B cell (primary cell): ENCODE results near the gene CES1. TPM values are rescaled to one million over a fixed set of nuclear protein-coding genes. Genes with fewer than 3 reads are reported as not detected.
"Not testable (repeated sequence)": the region's sequence is repeated elsewhere in the genome, so short reads cannot be mapped to it uniquely, and the experiment has no call there.

Experiments used
- ATAC-seq: fragments of 200-7000 bp; cut with Tn5 transposase; one replicate; pipeline ENCODE4 v1.10.0; 2021; ENCODE audit warnings: low read depth, mild to moderate bottlenecking, moderate number of reproducible peaks, moderate library complexity
- CTCF ChIA-PET: fragments of 350-600 bp; sonication (Branson Sonifier 250); formaldehyde crosslinking; loops from one replicate; lab custom pipeline; 2021; ENCODE audit warnings: antibody characterized with exemption, inconsistent platforms; lab: Charles Lee
- POLR2A ChIA-PET: fragments of 350-600 bp; sonication (Branson Sonifier 250); formaldehyde crosslinking; loops from one replicate; lab custom pipeline; 2021; ENCODE audit warnings: antibody characterized with exemption; lab: Charles Lee
- DNase-seq: peaks from one replicate; pipeline ENCODE4 v3.0.0; 2013
- H2AFZ ChIP-seq: 2 replicates; pipeline ENCODE4 v1.6.1; 2012; ENCODE audit warnings: mild to moderate bottlenecking, low read depth, low read length; ENCODE audit not compliant: insufficient read depth, poor library complexity, severe bottlenecking
- H3K27ac ChIP-seq, 2 donors: 1 replicate in 1 of 2; 2 replicates in 1 of 2; pipeline ENCODE4 v1.5.1; 2012 to 2013; ENCODE audit warnings: low read length in 2 of 2, mild to moderate bottlenecking in 2 of 2, moderate library complexity in 1 of 2
- H3K27me3 ChIP-seq, 4 experiments: fragments of 200-600 bp in 1 of 4; sonication (generic) in 1 of 4; replicated peaks in 1 of 4; 1 replicate in 2 of 4; 2 replicates in 2 of 4; pipeline versions ENCODE4 v1.6.1 to v1.7.0; 2013 to 2016; ENCODE audit warnings: low read length in 3 of 4, mild to moderate bottlenecking in 2 of 4, mixed read lengths in 1 of 4, moderate library complexity in 1 of 4; ENCODE audit not compliant: insufficient read depth in 4 of 4, control insufficient read depth in 3 of 4; ENCODE audit errors: control extremely low read depth in 1 of 4
- H3K36me3 ChIP-seq, 2 experiments: replicated peaks in 1 of 2; 1 replicate in 1 of 2; 2 replicates in 1 of 2; pipeline versions ENCODE4 v1.6.1 to v1.7.1; 2013; ENCODE audit warnings: low read length in 1 of 2; ENCODE audit not compliant: insufficient read depth in 2 of 2, control insufficient read depth in 1 of 2; ENCODE audit errors: control extremely low read depth in 1 of 2, extremely low read depth in 1 of 2
- H3K4me1 ChIP-seq, 2 donors: fragments of 200-600 bp in 1 of 2; sonication (generic) in 1 of 2; 1 replicate in 1 of 2; 2 replicates in 1 of 2; pipeline versions ENCODE4 v1.5.1 to v1.6.1; 2013 to 2017; ENCODE audit warnings: low read length in 2 of 2; ENCODE audit not compliant: control insufficient read depth in 2 of 2, insufficient read depth in 2 of 2
- H3K4me2 ChIP-seq: replicated peaks from 2 replicates; pipeline ENCODE3; 2012; ENCODE audit warnings: mild to moderate bottlenecking, low read depth, low read length; ENCODE audit not compliant: poor library complexity, severe bottlenecking
- H3K4me3 ChIP-seq, 5 experiments: fragments of 200-600 bp in 1 of 5; sonication (generic) in 1 of 5; 1 replicate in 3 of 5; 2 replicates in 2 of 5; pipeline versions ENCODE4 v1.5.1 to v1.7.0; 2011 to 2016; ENCODE audit warnings: low read length in 4 of 5, mild to moderate bottlenecking in 4 of 5, low read depth in 2 of 5, control low read depth in 1 of 5, moderate library complexity in 1 of 5; ENCODE audit not compliant: insufficient read depth in 1 of 5; ENCODE audit errors: control extremely low read depth in 1 of 5, extremely low read depth in 1 of 5
- H3K79me2 ChIP-seq: fragments of 200-600 bp; sonication (generic); one replicate; pipeline ENCODE4 v1.6.0; 2016; ENCODE audit warnings: low read length; ENCODE audit not compliant: control insufficient read depth, insufficient read depth
- H3K9ac ChIP-seq: fragments of 200-600 bp; sonication (generic); 2 replicates; pipeline ENCODE4 v1.6.1; 2017; ENCODE audit warnings: mild to moderate bottlenecking, low read length, moderate library complexity
- H3K9me3 ChIP-seq, 3 donors: one replicate each; pipeline versions ENCODE4 v1.6.1 to v1.7.1; 2013; ENCODE audit warnings: low read length in 2 of 3; ENCODE audit not compliant: control insufficient read depth in 2 of 3, insufficient read depth in 1 of 3; ENCODE audit errors: control extremely low read depth in 1 of 3
- H4K20me1 ChIP-seq: 2 replicates; pipeline ENCODE4 v1.6.0; 2012; ENCODE audit warnings: mild to moderate bottlenecking, low read length; ENCODE audit not compliant: insufficient read depth, control insufficient read depth, poor library complexity, severe bottlenecking
- H3K27ac Mint-ChIP-seq: one replicate; pipeline ENCODE4 v1.8.0; 2021; ENCODE audit warnings: mixed read lengths
- H3K27me3 Mint-ChIP-seq: one replicate; pipeline ENCODE4 v1.8.0; 2021; ENCODE audit warnings: mixed read lengths
- H3K4me1 Mint-ChIP-seq: one replicate; pipeline ENCODE4 v1.8.0; 2021; ENCODE audit warnings: mixed read lengths
- H3K4me3 Mint-ChIP-seq: one replicate; pipeline ENCODE4 v1.8.0; 2021; ENCODE audit warnings: mixed read lengths
- H3K9me3 Mint-ChIP-seq: one replicate; pipeline ENCODE4 v1.8.0; 2022; ENCODE audit warnings: mixed read lengths; ENCODE audit not compliant: insufficient read depth
- EZH2 ChIP-seq: IDR thresholded peaks from 2 replicates; pipeline ENCODE4 v1.6.1; 2012; ENCODE audit warnings: borderline replicate concordance, low read depth, mild to moderate bottlenecking, moderate library complexity, low read length; ENCODE audit not compliant: insufficient read depth, poor library complexity, severe bottlenecking
- WGBS: methylation state at CpG from one replicate; pipeline ENCODE4 v1.1.5; 2013; ENCODE audit warnings: missing lambda C conversion rate; ENCODE audit not compliant: insufficient coverage; 5-methylcytosine and 5-hydroxymethylcytosine counted together
- intact Hi-C: fragments of 100-400 bp; cut with micrococcal nuclease; formaldehyde crosslinking; loops from one replicate; pipeline ENCODE4 v1.10.0; 2022
- polyA plus RNA-seq: library from polyadenylated mRNA; depleted of rRNA; stranded (reverse); fragments of >200 nt; gene quantifications from 2 replicates; pipeline ENCODE4 v1.2.3, GENCODE V29; 2012
- total RNA-seq, 2 donors: library from RNA; stranded (reverse); fragments of 120-200 nt in 1 of 2; gene quantifications; 1 replicate in 1 of 2; 2 replicates in 1 of 2; pipeline versions ENCODE4 v1.2.3 to v1.2.4, GENCODE V29; 2013 to 2022
- TF ChIP-seq, protein P1 (sequence below): fragments of 200-600 bp; IDR thresholded peaks from one replicate; pipeline ENCODE4 v1.8.0; 2022; ENCODE audit warnings: antibody characterized with exemption, mild to moderate bottlenecking

Gene CES1
- total and polyA plus RNA-seq, 2 donors (not counting 1 experiment from before 2014, with no cell fraction given): 0.37 to 1.2 TPM

DNA sequence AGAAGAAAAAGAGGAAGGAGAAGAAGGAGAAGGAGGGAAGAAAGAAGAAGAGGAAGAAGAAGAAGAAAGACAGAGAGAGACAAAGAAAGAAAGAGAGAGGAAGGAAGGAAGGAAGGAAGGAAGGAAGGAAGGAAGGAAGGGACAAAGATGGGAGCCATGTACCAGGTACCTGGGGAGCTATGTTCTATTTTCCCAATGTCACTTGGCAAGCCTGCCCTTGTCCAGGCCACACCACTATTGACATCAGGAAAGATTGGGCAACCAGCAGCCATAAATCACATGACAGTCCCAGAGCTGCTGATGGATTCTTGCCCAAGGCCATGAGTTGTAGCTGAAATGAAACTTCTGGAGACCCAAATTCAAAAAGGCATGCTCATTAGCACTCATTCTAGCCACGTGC, 2.7 kb upstream of the CES1 start:
- H3K36me3 ChIP-seq: no peaks in the 10 kb centered on the region
- 43% methylated on average over 1 of the region's 1 CpG for WGBS
- H3K4me1 ChIP-seq: no peaks in the 10 kb centered on the region
- Mint-ChIP-seq H3K9me3 (no peaks in the 10 kb centered on the region), H3K4me3 (no peak overlapping the region), H3K27me3 (peaks cover 15% of the 10 kb centered on the region), H3K4me1 (peaks cover 6% of the 10 kb centered on the region), H3K27ac (no peak overlapping the region)
- no peak overlapping the region for H3K9ac ChIP-seq
- intact Hi-C loops: no loop called here
- POLR2A ChIA-PET: no interaction called here
- no peak overlapping the region for H3K4me2 ChIP-seq
- H3K27ac ChIP-seq: no peak overlapping the region
- TF ChIP-seq EZH2: no peak
- TF ChIP-seq, protein P1, sequence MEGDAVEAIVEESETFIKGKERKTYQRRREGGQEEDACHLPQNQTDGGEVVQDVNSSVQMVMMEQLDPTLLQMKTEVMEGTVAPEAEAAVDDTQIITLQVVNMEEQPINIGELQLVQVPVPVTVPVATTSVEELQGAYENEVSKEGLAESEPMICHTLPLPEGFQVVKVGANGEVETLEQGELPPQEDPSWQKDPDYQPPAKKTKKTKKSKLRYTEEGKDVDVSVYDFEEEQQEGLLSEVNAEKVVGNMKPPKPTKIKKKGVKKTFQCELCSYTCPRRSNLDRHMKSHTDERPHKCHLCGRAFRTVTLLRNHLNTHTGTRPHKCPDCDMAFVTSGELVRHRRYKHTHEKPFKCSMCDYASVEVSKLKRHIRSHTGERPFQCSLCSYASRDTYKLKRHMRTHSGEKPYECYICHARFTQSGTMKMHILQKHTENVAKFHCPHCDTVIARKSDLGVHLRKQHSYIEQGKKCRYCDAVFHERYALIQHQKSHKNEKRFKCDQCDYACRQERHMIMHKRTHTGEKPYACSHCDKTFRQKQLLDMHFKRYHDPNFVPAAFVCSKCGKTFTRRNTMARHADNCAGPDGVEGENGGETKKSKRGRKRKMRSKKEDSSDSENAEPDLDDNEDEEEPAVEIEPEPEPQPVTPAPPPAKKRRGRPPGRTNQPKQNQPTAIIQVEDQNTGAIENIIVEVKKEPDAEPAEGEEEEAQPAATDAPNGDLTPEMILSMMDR: no peak
- H3K4me3 ChIP-seq: no peak overlapping the region
- CTCF ChIA-PET: no interaction called here
- no peak overlapping the region for H2AFZ ChIP-seq
- DNase-seq (no peak), ATAC-seq (no peak)
- no peaks in the 10 kb centered on the region for H3K9me3 ChIP-seq
- no peaks in the 10 kb centered on the region for H4K20me1 ChIP-seq
- H3K79me2 ChIP-seq: no peaks in the 10 kb centered on the region
- H3K27me3 ChIP-seq: no peaks in the 10 kb centered on the region

DNA sequence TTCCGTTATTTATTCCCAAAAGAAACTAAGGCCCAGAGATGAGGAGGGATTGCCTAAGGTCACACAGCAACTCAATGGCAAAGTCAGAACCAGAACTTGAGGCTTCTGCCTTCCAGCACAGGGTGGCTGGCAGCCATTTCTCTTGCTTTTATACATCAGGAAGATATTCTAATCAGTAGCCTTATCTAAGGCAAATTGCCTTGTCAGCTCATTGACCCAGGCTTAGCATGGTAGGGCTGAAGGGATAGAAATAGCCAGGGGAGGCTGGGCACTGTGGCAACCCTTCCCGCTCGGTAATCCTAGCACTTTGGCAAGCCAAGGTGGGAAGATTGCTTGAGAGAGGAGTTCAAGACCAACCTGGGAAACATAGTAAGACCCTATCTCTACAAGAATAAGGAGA, 2.3 kb upstream of the CES1 start:
- H3K4me3 Mint-ChIP-seq, H3K4me2 ChIP-seq, H3K9ac ChIP-seq, ATAC-seq, H3K27ac Mint-ChIP-seq, H3K4me1 Mint-ChIP-seq, H3K79me2 ChIP-seq, H2AFZ ChIP-seq, H3K36me3 ChIP-seq, H4K20me1 ChIP-seq, POLR2A ChIA-PET, CTCF ChIA-PET, H3K9me3 Mint-ChIP-seq, H3K4me3 ChIP-seq, H3K27ac ChIP-seq, H3K4me1 ChIP-seq, intact Hi-C loops, H3K27me3 ChIP-seq, DNase-seq, H3K9me3 ChIP-seq: not testable (repeated sequence)
- H3K27me3 Mint-ChIP-seq: peaks cover 15% of the 10 kb centered on the region
- WGBS: no CpG with 5 or more reads among the region's 3 CpGs
